ENCODE results near the gene ATP9A. TPM values are rescaled to one million over a fixed set of nuclear protein-coding genes. Genes with fewer than 3 reads are reported as not detected.
"Not testable (repeated sequence)": the region's sequence is repeated elsewhere in the genome, so short reads cannot be mapped to it uniquely, and the experiment has no call there.

ATP9A gene
- total RNA-seq, 2 experiments from 2014 or later: 1.1 to 1.3 TPM

DNA sequence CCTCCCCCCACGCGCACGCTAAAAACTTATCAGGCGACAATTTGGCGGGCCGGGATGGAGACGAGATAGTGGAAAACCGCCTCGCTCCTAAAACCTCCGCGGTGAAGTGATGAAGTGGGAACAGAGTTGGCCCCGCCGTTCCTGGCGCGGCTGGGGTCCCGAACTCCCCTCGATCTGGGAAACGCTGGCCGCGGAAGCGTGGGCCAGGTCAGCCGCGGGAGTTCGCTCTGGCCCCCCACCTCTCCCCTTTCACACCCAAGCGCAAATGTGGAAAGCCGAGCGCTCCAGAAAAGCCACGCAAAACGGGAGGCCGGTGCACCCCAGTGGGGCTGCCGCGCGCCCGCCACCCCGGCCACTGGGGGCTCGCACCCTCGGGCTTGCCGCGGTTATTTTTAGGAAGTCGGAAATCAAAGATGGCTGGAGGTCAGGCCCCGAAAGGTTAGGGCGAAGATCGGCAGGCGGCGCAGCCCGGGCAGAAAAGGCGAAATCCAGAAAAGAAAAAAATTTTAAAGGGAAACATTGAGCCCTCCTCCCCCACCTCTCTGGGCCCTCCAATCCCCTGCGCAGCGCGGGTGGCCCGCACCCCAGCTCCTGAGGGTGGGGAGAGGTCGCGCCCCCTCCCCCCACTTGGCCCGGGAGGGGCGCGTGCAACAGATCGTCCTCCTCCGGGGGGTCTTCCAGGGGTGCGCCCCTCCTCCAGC is 33.1 kb upstream of the ATP9A start:
- Mint-ChIP-seq H3K4me3 (peak overlapping the region; percentile 28), H3K4me1 (peaks cover 5% of the 10 kb centered on the region)
- no peak for ATAC-seq (ENCODE audit: low read depth)

DNA sequence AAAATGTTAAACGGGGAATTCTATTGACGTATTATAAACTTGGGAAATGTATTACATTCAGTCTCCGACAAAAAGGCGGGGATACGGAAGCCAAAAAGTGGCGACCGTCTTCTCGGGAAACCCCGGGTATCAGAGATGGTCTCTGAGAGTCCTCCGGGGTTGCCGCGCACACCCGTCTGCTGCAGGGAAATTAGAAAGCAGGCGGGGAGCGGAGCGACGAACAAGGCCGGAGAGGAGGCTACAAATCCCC is 32.6 kb upstream of the ATP9A start:
- no peak for DNase-seq
- no peak overlapping the region for H3K27ac Mint-ChIP-seq
- POLR2A ChIA-PET: no interaction called here

More for the DNA sequence above, 33.1 kb upstream of the ATP9A start:
- POLR2A ChIA-PET: no interaction called here
- no peaks in the 10 kb centered on the region for H3K9me3 Mint-ChIP-seq
- no peak overlapping the region for H3K27ac Mint-ChIP-seq
- no peaks in the 10 kb centered on the region for H3K36me3 Mint-ChIP-seq
- DNase-seq: peak; percentile 29
- peaks cover 66% of the 10 kb centered on the region for H3K27me3 Mint-ChIP-seq

DNA sequence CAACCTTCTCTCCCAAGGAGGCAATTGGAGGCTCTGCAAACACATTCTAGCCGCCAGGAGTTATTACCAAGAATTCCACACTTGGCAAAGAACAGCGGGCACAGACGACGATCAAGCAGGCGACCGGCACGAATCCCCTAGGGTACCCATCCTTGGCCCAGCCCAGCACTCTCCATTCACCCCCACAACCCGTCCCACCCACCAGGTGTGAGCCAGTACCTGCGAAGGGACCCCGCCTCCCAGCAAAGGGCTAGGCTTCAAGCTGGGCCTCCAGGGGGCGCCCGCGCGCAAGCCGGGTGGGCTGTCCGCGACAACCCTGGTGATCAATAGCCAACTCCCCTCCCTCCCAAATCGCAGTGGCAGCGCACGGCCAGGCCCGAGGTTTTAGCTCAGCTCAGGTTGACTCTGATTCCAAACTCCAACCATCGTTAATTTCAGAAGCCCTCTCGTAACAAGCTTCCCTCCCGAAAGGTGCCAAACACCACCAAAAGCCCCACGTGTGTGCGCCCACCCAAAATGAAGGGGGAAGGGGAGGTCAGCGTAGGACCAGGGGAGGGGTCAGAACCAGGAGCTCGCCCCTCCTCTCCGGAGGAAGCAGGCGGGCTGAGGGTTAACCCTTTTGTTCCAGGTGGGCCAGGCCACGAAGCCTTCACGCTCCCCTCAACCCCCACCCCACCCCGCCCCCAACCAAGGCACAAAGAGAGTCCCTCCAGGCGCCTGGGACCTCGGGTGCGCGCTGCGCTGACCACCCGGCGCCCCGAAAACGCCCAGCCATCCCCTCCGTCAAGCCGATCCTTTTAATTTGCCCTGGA is 32.1 kb upstream of the ATP9A start:
- H3K4me3 Mint-ChIP-seq: peak overlapping the region; percentile 28
- H3K9me3 Mint-ChIP-seq: no peaks in the 10 kb centered on the region
- ATAC-seq (ENCODE audit: low read depth) (peak; percentile 56), DNase-seq (peak; percentile 82)
- peaks cover 5% of the 10 kb centered on the region for H3K4me1 Mint-ChIP-seq
- H3K27ac Mint-ChIP-seq: no peak overlapping the region
- no peaks in the 10 kb centered on the region for H3K36me3 Mint-ChIP-seq
- POLR2A ChIA-PET: no interaction called here
- H3K27me3 Mint-ChIP-seq: peaks cover 72% of the 10 kb centered on the region

More for the DNA sequence above, 32.6 kb upstream of the ATP9A start:
- no peak for ATAC-seq (ENCODE audit: low read depth)
- peak overlapping the region; percentile 28 for H3K4me3 Mint-ChIP-seq
- peaks cover 69% of the 10 kb centered on the region for H3K27me3 Mint-ChIP-seq
- H3K4me1 Mint-ChIP-seq: peaks cover 5% of the 10 kb centered on the region
- H3K36me3 Mint-ChIP-seq: no peaks in the 10 kb centered on the region
- H3K9me3 Mint-ChIP-seq: no peaks in the 10 kb centered on the region

DNA sequence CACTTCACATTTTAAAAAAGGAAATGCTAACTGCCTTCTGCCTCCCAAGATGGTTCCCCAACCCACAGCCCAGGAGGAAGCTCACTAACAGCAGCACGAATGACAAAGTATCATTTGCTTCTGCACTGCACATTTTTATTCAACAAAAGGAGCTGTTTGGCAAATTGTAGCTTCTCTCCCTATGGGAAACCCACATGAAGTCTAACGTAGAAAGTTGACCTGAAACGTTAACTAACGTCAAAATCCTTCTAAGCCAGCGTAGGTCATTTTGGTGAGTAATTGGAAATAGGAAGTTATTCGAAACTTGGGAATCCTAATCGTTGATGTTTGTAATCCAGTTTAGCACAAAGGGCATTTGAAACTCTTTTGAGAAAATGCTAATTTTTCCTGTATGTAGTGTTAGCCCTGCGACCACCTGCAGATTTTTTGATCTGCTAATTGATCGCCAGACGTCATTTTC is 31.2 kb upstream of the ATP9A start:
- Mint-ChIP-seq H3K27ac (no peak overlapping the region), H3K4me1 (peaks cover 5% of the 10 kb centered on the region), H3K27me3 (peaks cover 69% of the 10 kb centered on the region), H3K4me3 (no peak overlapping the region), H3K36me3 (no peaks in the 10 kb centered on the region), H3K9me3 (no peaks in the 10 kb centered on the region)
- no peak for ATAC-seq (ENCODE audit: low read depth)
- no peak for DNase-seq
- POLR2A ChIA-PET: no interaction called here

DNA sequence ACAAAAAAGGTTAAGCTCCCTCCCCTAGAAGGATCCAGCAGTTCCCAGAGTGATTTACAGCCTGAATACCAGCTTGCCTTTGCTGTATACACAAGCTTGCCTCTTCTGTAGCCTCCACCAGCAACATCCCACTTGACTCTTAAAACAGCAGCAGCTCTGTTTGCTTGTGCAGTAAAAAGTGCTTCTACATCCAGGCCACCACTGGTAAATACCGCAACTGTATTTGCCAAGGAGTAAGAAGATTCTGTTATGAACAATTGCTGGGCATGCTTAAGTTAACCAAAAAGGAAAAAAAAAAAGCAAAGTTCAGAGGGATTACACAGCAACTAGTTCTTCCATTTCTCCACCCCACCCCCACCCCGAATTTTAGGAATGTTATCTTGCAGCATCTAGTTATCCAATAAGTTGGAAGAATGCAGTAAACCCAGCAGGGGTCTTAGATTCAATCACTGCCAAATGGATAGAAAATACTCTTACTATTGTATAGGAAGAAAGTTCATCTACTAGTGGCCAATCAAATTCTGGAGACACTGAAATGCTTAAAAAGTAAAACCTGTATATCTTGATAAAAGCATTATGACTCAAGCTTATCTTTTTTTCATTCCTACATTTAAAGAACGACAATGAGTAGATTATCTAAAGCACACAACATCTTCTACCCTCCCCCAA is 29.3 kb upstream of the ATP9A start:
- H3K27me3 Mint-ChIP-seq: peaks cover 53% of the 10 kb centered on the region
- DNase-seq (no peak), ATAC-seq (ENCODE audit: low read depth) (no peak)
- no peak overlapping the region for H3K27ac Mint-ChIP-seq
- no peaks in the 10 kb centered on the region for H3K9me3 Mint-ChIP-seq
- POLR2A ChIA-PET: no interaction called here
- H3K4me3 Mint-ChIP-seq: no peak overlapping the region
- peaks cover 5% of the 10 kb centered on the region for H3K4me1 Mint-ChIP-seq
- no peaks in the 10 kb centered on the region for H3K36me3 Mint-ChIP-seq

DNA sequence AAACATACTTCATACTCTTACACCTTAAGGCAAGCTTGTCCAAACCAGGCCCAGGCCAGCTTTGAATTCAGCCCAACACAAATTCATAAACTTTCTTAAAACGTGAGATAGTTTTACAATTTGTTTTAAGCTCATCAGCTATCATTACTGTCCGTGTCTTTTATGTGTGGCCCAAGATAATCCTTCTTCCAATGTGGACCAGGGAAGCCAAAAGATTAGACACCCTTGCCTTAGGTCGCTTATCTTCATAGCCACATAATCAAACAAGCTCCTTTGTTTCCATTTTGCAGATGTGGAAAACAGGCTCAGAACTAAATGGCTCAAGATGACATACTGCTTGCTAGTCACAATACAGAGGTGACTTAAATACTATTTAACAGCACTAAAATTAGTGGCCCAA is 28.1 kb upstream of the ATP9A start:
- H3K27me3 Mint-ChIP-seq: peaks cover 44% of the 10 kb centered on the region
- no peaks in the 10 kb centered on the region for H3K9me3 Mint-ChIP-seq
- DNase-seq (no peak), ATAC-seq (ENCODE audit: low read depth) (no peak)
- H3K4me3 Mint-ChIP-seq: no peak overlapping the region
- H3K4me1 Mint-ChIP-seq: peaks cover 5% of the 10 kb centered on the region
- POLR2A ChIA-PET: no interaction called here
- H3K27ac Mint-ChIP-seq: no peak overlapping the region
- H3K36me3 Mint-ChIP-seq: no peaks in the 10 kb centered on the region

DNA sequence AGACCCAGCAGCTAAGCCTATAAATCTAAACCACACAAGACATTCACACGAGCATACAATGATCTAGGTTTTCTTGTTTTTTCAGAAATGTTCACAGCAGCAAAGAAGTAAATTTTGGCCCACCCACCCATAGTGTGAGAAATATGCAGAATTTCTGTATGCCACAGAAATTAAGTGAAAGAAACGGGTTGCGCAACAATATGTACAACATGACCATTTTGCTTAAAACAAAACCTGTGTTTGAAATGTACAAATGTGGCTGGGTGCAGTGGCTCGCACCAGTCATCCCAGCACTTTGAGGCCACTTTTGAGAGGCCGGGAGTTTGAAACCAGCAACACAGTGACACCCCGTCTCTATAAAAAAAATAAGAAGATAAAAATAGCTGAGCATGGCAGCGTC is 24.8 kb upstream of the ATP9A start:
- H3K27ac Mint-ChIP-seq: no peak overlapping the region
- no peak for DNase-seq
- H3K27me3 Mint-ChIP-seq: peaks cover 15% of the 10 kb centered on the region
- no peak overlapping the region for H3K4me3 Mint-ChIP-seq
- POLR2A ChIA-PET: no interaction called here
- H3K9me3 Mint-ChIP-seq: no peaks in the 10 kb centered on the region
- no peaks in the 10 kb centered on the region for H3K36me3 Mint-ChIP-seq
- H3K4me1 Mint-ChIP-seq: peaks cover 2% of the 10 kb centered on the region
- no peak for ATAC-seq (ENCODE audit: low read depth)

DNA sequence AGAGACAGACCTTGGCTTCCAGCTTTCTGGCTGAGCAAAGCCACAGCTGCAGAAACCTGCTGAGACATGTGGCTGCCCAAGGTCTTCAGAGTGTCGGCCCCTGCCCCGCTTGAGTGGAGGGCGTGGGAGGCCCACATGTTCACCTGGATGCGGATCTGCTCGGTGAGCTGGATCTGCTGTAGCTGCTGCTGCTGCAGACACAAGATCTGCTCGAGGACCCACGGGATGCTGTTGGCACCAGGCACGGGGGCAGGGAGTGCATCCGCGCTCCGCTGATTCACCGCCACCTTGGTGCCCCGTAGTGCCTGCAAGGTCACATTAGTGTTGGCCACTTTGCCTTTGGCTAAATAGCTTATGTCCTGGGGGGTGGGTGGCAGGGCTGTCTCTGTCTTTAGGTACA is 23.4 kb upstream of the ATP9A start:
- Mint-ChIP-seq H3K9me3 (no peaks in the 10 kb centered on the region), H3K27me3 (peaks cover 6% of the 10 kb centered on the region), H3K4me3 (no peak overlapping the region), H3K27ac (no peak overlapping the region), H3K4me1 (peaks cover 2% of the 10 kb centered on the region), H3K36me3 (no peaks in the 10 kb centered on the region)
- DNase-seq (no peak), ATAC-seq (ENCODE audit: low read depth) (no peak)
- POLR2A ChIA-PET: no interaction called here

DNA sequence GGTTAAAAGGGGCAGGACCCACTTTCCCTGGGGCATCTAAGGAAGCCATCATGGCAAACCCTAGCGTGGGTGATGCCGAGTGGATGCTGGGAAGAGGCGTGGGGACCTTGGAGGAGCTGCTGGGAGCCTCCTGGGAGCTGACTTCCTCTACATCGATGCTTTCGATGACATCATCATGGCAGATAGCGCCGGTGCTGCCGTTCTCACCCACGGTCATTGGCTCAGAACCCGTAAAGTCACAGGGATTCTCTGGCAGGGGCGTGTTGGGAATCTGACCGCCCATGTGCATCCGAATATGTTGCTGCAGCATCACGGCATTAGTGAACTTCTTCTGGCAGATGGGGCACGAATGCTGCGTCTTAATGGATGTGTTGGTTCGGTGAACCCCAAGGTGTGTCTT is 22.1 kb upstream of the ATP9A start:
- DNase-seq (no peak), ATAC-seq (ENCODE audit: low read depth) (no peak)
- Mint-ChIP-seq H3K27ac (no peak overlapping the region), H3K27me3 (no peaks in the 10 kb centered on the region), H3K36me3 (no peaks in the 10 kb centered on the region), H3K9me3 (no peaks in the 10 kb centered on the region), H3K4me3 (no peak overlapping the region), H3K4me1 (peaks cover 2% of the 10 kb centered on the region)
- POLR2A ChIA-PET: no interaction called here

DNA sequence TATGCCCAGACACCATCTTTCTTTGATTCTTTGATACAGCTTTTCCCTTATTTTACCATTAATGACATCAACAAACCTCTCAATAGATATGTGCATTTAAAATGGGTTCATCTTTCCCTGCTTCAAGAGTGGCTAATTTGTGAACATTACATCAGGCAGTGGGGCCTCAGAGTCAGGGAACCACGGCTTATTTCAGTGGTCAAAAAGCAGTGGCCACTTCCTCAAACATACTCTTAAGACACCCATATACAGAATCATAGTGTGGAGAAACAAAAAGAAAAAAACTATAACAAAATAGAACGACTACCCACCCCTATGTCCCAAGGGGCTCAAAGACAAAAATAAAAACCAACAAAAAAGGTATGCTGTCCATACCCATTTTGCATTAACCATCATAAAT is 21.2 kb upstream of the ATP9A start:
- H3K27me3 Mint-ChIP-seq: no peaks in the 10 kb centered on the region
- ATAC-seq (ENCODE audit: low read depth) (no peak), DNase-seq (no peak)
- POLR2A ChIA-PET: no interaction called here
- H3K9me3 Mint-ChIP-seq: no peaks in the 10 kb centered on the region
- H3K4me1 Mint-ChIP-seq: peaks cover 2% of the 10 kb centered on the region
- H3K4me3 Mint-ChIP-seq: no peak overlapping the region
- no peak overlapping the region for H3K27ac Mint-ChIP-seq
- no peaks in the 10 kb centered on the region for H3K36me3 Mint-ChIP-seq

DNA sequence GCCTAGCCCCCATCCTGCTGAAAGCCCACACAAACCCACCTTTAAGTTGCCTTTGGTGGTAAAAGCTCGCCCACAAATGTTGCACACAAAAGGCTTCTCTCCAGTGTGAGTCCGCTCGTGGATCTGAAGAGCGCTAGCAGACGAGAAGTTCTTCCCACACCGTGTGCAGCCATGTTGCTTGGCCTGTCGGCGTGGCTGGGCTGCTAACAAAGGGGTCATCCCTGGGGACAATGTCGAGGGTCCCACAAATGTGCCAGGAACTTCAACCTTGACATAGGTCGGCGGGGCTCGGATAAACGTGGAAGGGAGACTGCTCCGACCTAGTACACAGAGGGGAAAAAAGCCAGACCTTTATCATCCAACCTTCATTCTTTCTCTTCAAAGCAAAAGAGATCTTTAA is 20.6 kb upstream of the ATP9A start:
- no peaks in the 10 kb centered on the region for H3K27me3 Mint-ChIP-seq
- H3K4me1 Mint-ChIP-seq: peaks cover 2% of the 10 kb centered on the region
- no peaks in the 10 kb centered on the region for H3K36me3 Mint-ChIP-seq
- H3K9me3 Mint-ChIP-seq: no peaks in the 10 kb centered on the region
- POLR2A ChIA-PET: no interaction called here
- no peak overlapping the region for H3K4me3 Mint-ChIP-seq
- ATAC-seq (ENCODE audit: low read depth): no peak
- no peak overlapping the region for H3K27ac Mint-ChIP-seq
- DNase-seq: no peak

DNA sequence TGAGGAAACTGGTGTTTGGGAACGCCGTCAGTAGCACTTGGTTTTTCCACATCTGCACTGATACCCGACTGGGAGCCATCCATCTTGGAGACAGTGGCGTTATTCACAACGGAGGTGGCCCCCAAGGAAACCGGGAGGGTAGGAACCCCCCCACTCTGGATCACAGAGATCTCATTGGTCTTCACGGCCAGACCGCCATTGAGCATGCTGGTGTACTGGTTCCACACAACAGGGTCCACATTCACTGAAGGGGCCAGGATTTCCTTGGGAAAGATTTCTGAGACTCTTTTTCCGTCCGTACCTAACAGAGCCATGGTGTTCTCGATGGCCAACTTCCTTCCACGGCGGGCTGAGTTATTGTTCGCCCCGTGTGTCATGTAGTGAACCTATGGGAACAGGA is 16.1 kb upstream of the ATP9A start:
- POLR2A ChIA-PET: no interaction called here
- Mint-ChIP-seq H3K4me1 (no peaks in the 10 kb centered on the region), H3K27ac (no peak overlapping the region), H3K27me3 (no peaks in the 10 kb centered on the region), H3K36me3 (no peaks in the 10 kb centered on the region), H3K4me3 (no peak overlapping the region), H3K9me3 (no peaks in the 10 kb centered on the region)
- DNase-seq: no peak
- ATAC-seq (ENCODE audit: low read depth): no peak

DNA sequence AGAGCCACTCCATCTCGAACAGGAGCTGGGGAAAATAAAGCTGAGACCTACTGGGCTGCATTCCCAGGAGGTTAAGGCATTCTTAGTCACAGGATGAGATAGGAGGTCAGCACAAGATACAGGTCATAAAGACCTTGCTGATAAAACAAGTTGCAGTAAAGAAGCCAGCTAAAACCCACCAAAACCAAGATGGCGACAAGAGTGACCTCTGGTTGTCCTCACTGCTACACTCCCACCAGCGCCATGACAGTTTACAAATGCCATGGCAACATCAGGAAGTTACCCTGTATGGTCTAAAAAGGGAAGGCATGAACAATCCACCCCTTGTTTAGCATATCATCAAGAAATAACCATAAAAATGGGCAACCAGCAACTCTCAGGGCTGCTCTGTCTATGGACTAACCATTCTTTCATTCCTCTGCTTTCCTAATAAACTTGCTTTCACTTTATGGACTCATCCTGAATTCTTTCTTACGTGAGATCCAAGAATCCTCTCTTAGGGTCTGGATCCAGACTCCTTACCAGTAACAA is 10.1 kb upstream of the ATP9A start:
- ATAC-seq (ENCODE audit: low read depth); POLR2A ChIA-PET: not testable (repeated sequence)

DNA sequence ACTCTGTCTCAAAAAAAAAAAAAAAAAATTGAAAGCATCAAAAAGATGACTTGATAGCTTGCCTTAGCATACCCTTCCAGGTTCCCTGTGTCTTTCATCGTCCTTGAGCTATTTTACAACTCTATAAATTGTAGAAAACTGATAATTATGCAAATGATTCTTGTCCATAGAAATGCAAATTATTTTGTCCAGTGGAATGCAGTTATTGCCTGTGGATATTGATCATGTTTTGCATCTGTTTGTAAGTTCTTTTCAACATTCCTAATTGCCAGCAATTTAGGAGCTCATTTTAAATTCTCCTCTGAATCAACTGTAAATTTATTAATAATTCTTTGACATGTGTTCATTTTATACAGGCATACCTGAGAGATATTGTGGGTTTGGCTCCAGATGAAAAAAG is 7.1 kb upstream of the ATP9A start:
- H3K9me3 Mint-ChIP-seq: no peaks in the 10 kb centered on the region
- no peak overlapping the region for H3K27ac Mint-ChIP-seq
- H3K36me3 Mint-ChIP-seq: no peaks in the 10 kb centered on the region
- no peak overlapping the region for H3K4me3 Mint-ChIP-seq
- H3K4me1 Mint-ChIP-seq: no peaks in the 10 kb centered on the region
- H3K27me3 Mint-ChIP-seq: peaks cover 14% of the 10 kb centered on the region
- no peak for DNase-seq
- POLR2A ChIA-PET: no interaction called here
- ATAC-seq (ENCODE audit: low read depth): no peak

More for the DNA sequence above, 10.1 kb upstream of the ATP9A start:
- not testable (repeated sequence) for DNase-seq, H3K36me3 Mint-ChIP-seq, H3K27me3 Mint-ChIP-seq, H3K27ac Mint-ChIP-seq, H3K4me1 Mint-ChIP-seq, H3K9me3 Mint-ChIP-seq, H3K4me3 Mint-ChIP-seq
